Endothelial cell of umbilical vein (primary cell): ENCODE measurements around the gene KRTAP13-2. TPM values are rescaled to one million over a fixed set of nuclear protein-coding genes. Genes with fewer than 3 reads are reported as not detected.

Experiments
- BruUV-seq: library from RNA; stranded (reverse); fragments of 400-500 nt; replicated peaks from 2 replicates; lab custom pipeline; 2021; lab: Mats Ljungman, UMichigan
- CTCF ChIA-PET: fragments of 300-600, 350-600 bp; sonication (Branson Sonifier 250); formaldehyde crosslinking; loops from one replicate; lab custom pipeline; 2021; ENCODE audit warnings: antibody characterized with exemption, inconsistent platforms; lab: Charles Lee
- POLR2A ChIA-PET: fragments of 300-600, 350-600 bp; sonication (Branson Sonifier 250); formaldehyde crosslinking; loops from one replicate; lab custom pipeline; 2021; ENCODE audit warnings: antibody characterized with exemption, inconsistent platforms; lab: Charles Lee
- DNase-seq: peaks from one replicate; pipeline ENCODE4 v3.0.0-alpha.2; 2011; ENCODE audit warnings: low read depth, low spot score
- FAIRE-seq: peaks from 2 replicates; lab custom pipeline; 2011; peaks lifted over from hg19 to GRCh38; lab: Jason Lieb, UNC
- H2AFZ ChIP-seq: 2 replicates; pipeline ENCODE4 v1.6.0; 2012; ENCODE audit warnings: low read depth, low read length, control low read depth, inconsistent platforms
- H3K27ac ChIP-seq: 2 replicates; pipeline ENCODE4 v1.5.1; 2011; ENCODE audit warnings: low read depth, mild to moderate bottlenecking, control low read depth, low read length, moderate library complexity; ENCODE audit not compliant: insufficient read depth
- H3K27me3 ChIP-seq, 2 experiments: 2 replicates each; pipeline versions ENCODE4 v1.6.0 to v1.6.1; 2011; ENCODE audit warnings: low read length in 2 of 2, mixed read lengths in 1 of 2; ENCODE audit not compliant: control insufficient read depth in 2 of 2, insufficient read depth in 2 of 2
- H3K36me3 ChIP-seq, 2 experiments: 2 replicates in 1 of 2; 3 replicates in 1 of 2; pipeline ENCODE4 v1.5.1; 2011; ENCODE audit warnings: low read length in 2 of 2, mild to moderate bottlenecking in 1 of 2, moderate library complexity in 1 of 2; ENCODE audit not compliant: control insufficient read depth in 2 of 2, insufficient read depth in 2 of 2; ENCODE audit errors: extremely low read depth in 1 of 2
- H3K4me1 ChIP-seq: 3 replicates; pipeline ENCODE4 v1.5.1; 2011; ENCODE audit warnings: mild to moderate bottlenecking, low read length; ENCODE audit not compliant: control insufficient read depth, insufficient read depth; ENCODE audit errors: extremely low read depth
- H3K4me2 ChIP-seq: 2 replicates; pipeline ENCODE4 v1.6.1; 2011; ENCODE audit warnings: low read length, control low read depth, mixed read lengths; ENCODE audit not compliant: insufficient read depth
- H3K4me3 ChIP-seq, 3 experiments: fragments of 200-600 bp in 1 of 3; sonication (generic), shearing (Covaris generic) in 1 of 3; replicated peaks in 1 of 3; 2 replicates each; pipeline ENCODE4 v1.5.1; 2011 to 2016; ENCODE audit warnings: control low read depth in 3 of 3, low read length in 3 of 3, mild to moderate bottlenecking in 2 of 3, inconsistent platforms in 1 of 3, low read depth in 1 of 3, moderate library complexity in 1 of 3; ENCODE audit not compliant: insufficient read depth in 1 of 3
- H3K79me2 ChIP-seq: 2 replicates; pipeline ENCODE4 v1.6.0; 2012; ENCODE audit warnings: low read length, inconsistent platforms; ENCODE audit not compliant: control insufficient read depth, insufficient read depth
- H3K9ac ChIP-seq: replicated peaks from 2 replicates; pipeline ENCODE3; 2011; ENCODE audit warnings: low read length, control low read depth; ENCODE audit not compliant: insufficient read depth; ENCODE audit errors: extremely low read depth
- H3K9me1 ChIP-seq: replicated peaks from 3 replicates; pipeline ENCODE4 v1.6.0; 2011; ENCODE audit warnings: mild to moderate bottlenecking, low read length; ENCODE audit not compliant: control insufficient read depth, insufficient read depth; ENCODE audit errors: extremely low read depth
- H3K9me3 ChIP-seq: replicated peaks from 2 replicates; pipeline ENCODE4 v1.5.1; 2012; ENCODE audit warnings: low read length, inconsistent platforms; ENCODE audit not compliant: control insufficient read depth, insufficient read depth
- H4K20me1 ChIP-seq: replicated peaks from 2 replicates; pipeline ENCODE3; 2011; ENCODE audit warnings: mild to moderate bottlenecking, low read length; ENCODE audit not compliant: control insufficient read depth, insufficient read depth; ENCODE audit errors: extremely low read depth
- EZH2 ChIP-seq: IDR thresholded peaks from 2 replicates; pipeline ENCODE4 v1.6.1; 2012; ENCODE audit warnings: borderline replicate concordance, low read depth, mild to moderate bottlenecking, moderate library complexity, low read length, inconsistent platforms; ENCODE audit not compliant: severe bottlenecking
- FOS ChIP-seq: IDR thresholded peaks from 2 replicates; pipeline ENCODE4 v1.6.1; 2011; ENCODE audit warnings: mild to moderate bottlenecking, low read length, moderate library complexity, borderline replicate concordance; ENCODE audit not compliant: insufficient read depth
- GATA2 ChIP-seq: IDR thresholded peaks from 2 replicates; pipeline ENCODE4 v1.7.0; 2011; ENCODE audit warnings: low read depth, mild to moderate bottlenecking, moderate library complexity, mixed read lengths, low read length; ENCODE audit not compliant: insufficient read length, insufficient read depth
- JUN ChIP-seq: IDR thresholded peaks from 2 replicates; pipeline ENCODE4 v1.6.1; 2011; ENCODE audit warnings: borderline replicate concordance, low read depth; ENCODE audit not compliant: insufficient read length, insufficient read depth
- MYC ChIP-seq: IDR thresholded peaks from one replicate; pipeline ENCODE4 v1.6.1; 2011; ENCODE audit warnings: mild to moderate bottlenecking, low read depth, low read length
- POLR2A ChIP-seq: IDR thresholded peaks from 2 replicates; pipeline ENCODE4 v1.6.1; 2012; ENCODE audit warnings: low read depth, mild to moderate bottlenecking, control low read depth, low read length
- POLR2AphosphoS5 ChIP-seq: IDR thresholded peaks from 2 replicates; pipeline ENCODE4 v1.6.1; 2012; ENCODE audit warnings: low read depth, mild to moderate bottlenecking, control low read depth, low read length, moderate library complexity; ENCODE audit not compliant: insufficient read depth
- dilution Hi-C: fragments of 300-500 bp; cut with MboI; formaldehyde crosslinking; loops from one replicate; pipeline ENCODE4 v1.15.0; 2019; ENCODE audit warnings: low sequenced_read_pairs; ENCODE audit not compliant: extremely low pct_ligation_motif_present
- intact Hi-C: fragments of 100-400 bp; cut with micrococcal nuclease; formaldehyde crosslinking; loops from one replicate; pipeline ENCODE4 v1.10.0; 2022
- polyA plus RNA-seq, 4 experiments: library from polyadenylated mRNA; depleted of rRNA in 3 of 4; stranded (reverse) in 3 of 4; unstranded in 1 of 4; fragments of >200 nt; gene quantifications; 2 replicates each; pipeline versions ENCODE4 v1.2.1 to v1.2.3, GENCODE V29; 2011 to 2012; ENCODE audit warnings: missing spikeins in 1 of 4
- total RNA-seq: library from RNA; stranded (reverse); gene quantifications from 2 replicates; pipeline ENCODE4 v1.2.3, GENCODE V29; 2021
- TF ChIP-seq, protein P1 (sequence below), 2 donors: IDR thresholded peaks; 1 replicate in 1 of 2; 2 replicates in 1 of 2; pipeline ENCODE4 v1.5.1; 2011; ENCODE audit warnings: low read length in 2 of 2, mild to moderate bottlenecking in 2 of 2, moderate library complexity in 2 of 2, control low read depth in 1 of 2, inconsistent platforms in 1 of 2, low read depth in 1 of 2; ENCODE audit not compliant: insufficient read depth in 1 of 2; ENCODE audit errors: extremely low read depth in 1 of 2
- TF ChIP-seq, protein P2 (sequence below): IDR thresholded peaks from 2 replicates; pipeline ENCODE4 v1.6.1; 2011; ENCODE audit not compliant: insufficient read depth, insufficient read length

KRTAP13-2 gene
- total and polyA plus RNA-seq, 2 donors (not counting 3 experiments of a cell fraction or from before 2014, with no cell fraction given), result not detected

DNA sequence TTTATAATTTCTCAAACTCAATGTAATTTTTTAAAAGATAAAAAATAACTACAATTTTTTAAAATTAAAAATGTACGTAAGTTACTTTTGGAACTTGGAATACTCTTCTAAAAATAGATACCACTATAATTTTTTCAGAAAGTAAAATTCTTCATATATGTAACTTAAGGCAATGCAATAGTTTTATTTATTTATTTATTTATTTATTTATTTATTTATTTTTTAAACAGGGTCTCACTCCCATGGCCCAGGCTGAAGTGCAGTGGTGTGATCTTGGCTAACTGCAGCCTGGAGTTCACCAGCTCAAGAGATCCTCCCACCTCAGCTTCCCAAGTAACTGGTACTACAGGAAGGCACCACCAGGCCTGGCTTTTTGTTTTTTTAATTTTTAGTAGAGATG is 20.5 kb downstream of the KRTAP13-2 start:
- CTCF ChIA-PET, result no interaction called here
- Histone ChIP-seq H3K9ac (no peak overlapping the region), H3K9me1 (no peaks in the 10 kb centered on the region), H3K27ac (no peak overlapping the region), H3K4me1 (no peaks in the 10 kb centered on the region), H3K4me2 (no peak overlapping the region), H4K20me1 (no peaks in the 10 kb centered on the region), H3K4me3 (no peak overlapping the region), H2AFZ (no peak overlapping the region), H3K9me3 (peaks cover 5% of the 10 kb centered on the region), H3K36me3 (no peaks in the 10 kb centered on the region), H3K27me3 (no peaks in the 10 kb centered on the region), H3K79me2 (no peaks in the 10 kb centered on the region)
- intact Hi-C loops, result no loop called here
- no peak for DNase-seq
- BruUV-seq, result no TSS peak
- POLR2A ChIA-PET, result no interaction called here
- FAIRE-seq, result no peak
- TF ChIP-seq, protein P1, sequence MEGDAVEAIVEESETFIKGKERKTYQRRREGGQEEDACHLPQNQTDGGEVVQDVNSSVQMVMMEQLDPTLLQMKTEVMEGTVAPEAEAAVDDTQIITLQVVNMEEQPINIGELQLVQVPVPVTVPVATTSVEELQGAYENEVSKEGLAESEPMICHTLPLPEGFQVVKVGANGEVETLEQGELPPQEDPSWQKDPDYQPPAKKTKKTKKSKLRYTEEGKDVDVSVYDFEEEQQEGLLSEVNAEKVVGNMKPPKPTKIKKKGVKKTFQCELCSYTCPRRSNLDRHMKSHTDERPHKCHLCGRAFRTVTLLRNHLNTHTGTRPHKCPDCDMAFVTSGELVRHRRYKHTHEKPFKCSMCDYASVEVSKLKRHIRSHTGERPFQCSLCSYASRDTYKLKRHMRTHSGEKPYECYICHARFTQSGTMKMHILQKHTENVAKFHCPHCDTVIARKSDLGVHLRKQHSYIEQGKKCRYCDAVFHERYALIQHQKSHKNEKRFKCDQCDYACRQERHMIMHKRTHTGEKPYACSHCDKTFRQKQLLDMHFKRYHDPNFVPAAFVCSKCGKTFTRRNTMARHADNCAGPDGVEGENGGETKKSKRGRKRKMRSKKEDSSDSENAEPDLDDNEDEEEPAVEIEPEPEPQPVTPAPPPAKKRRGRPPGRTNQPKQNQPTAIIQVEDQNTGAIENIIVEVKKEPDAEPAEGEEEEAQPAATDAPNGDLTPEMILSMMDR (IDR thresholded peaks at IDR 0.05; ENCODE audit: extremely low read depth in 1 of 2, insufficient read depth in 1 of 2, low read depth in 1 of 2, low read length in 2 of 2), result no peak
- no peak for TF ChIP-seq EZH2
- dilution Hi-C loops, result no loop called here

DNA sequence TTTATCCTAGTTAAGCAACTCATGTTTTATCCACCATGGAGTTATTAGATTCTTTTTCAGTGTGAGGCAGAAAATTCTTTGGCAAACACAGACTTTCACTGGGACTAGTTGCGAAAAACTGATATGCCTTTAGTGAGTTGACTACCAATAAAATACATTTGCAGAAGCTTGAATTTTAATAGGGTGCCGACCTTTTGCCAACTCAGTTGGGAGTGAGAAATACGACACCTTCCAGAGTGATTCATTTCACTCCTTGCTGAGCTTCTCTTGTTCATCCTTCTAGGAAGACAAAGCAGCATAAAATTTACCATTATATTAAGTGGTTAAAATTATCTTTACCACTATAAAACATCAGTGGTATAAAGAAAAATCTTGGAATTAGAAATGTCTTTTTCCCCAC is 22.5 kb downstream of the KRTAP13-2 start:
- FAIRE-seq (no peak), DNase-seq (no peak)
- ChIA-PET POLR2A (no interaction called here), CTCF (no interaction called here)
- no TSS peak for BruUV-seq
- H3K36me3 ChIP-seq, result no peaks in the 10 kb centered on the region
- H3K9me1 ChIP-seq, result no peaks in the 10 kb centered on the region
- H3K27ac ChIP-seq, result no peak overlapping the region
- no peak for TF ChIP-seq GATA2
- no peak for TF ChIP-seq FOS
- TF ChIP-seq, protein P2, sequence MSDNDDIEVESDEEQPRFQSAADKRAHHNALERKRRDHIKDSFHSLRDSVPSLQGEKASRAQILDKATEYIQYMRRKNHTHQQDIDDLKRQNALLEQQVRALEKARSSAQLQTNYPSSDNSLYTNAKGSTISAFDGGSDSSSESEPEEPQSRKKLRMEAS, result no peak
- TF ChIP-seq, protein P1 (IDR thresholded peaks at IDR 0.05; ENCODE audit: extremely low read depth in 1 of 2, insufficient read depth in 1 of 2, low read depth in 1 of 2, low read length in 2 of 2), result no peak
- TF ChIP-seq POLR2AphosphoS5, result no peak
- TF ChIP-seq JUN, result no peak
- TF ChIP-seq POLR2A, result no peak
- no peak for TF ChIP-seq MYC
- TF ChIP-seq EZH2, result no peak
- no peaks in the 10 kb centered on the region for H3K4me1 ChIP-seq
- no peaks in the 10 kb centered on the region for H4K20me1 ChIP-seq
- H3K79me2 ChIP-seq, result no peaks in the 10 kb centered on the region
- H3K4me3 ChIP-seq, result no peak overlapping the region
- dilution Hi-C loops (no loop called here), intact Hi-C loops (no loop called here)
- no peaks in the 10 kb centered on the region for H3K27me3 ChIP-seq
- H3K9me3 ChIP-seq, result peaks cover 4% of the 10 kb centered on the region
- no peak overlapping the region for H3K4me2 ChIP-seq
- H2AFZ ChIP-seq, result no peak overlapping the region
- no peak overlapping the region for H3K9ac ChIP-seq
